Natural killer cell (primary cell): Measurements from ENCODE around the gene R3HDM2. TPM values are rescaled to one million over a fixed set of nuclear protein-coding genes. Genes with fewer than 3 reads are reported as not detected.

ENCODE experiments used
- ATAC-seq, 3 donors: fragments of 150-1000 bp in 2 of 3; fragments of 200-7000 bp in 1 of 3; cut with Tn5 transposase; 1 replicate in 1 of 3; 2 replicates in 2 of 3; pipeline ENCODE4 v1.10.0; 2021; ENCODE audit warnings: mild to moderate bottlenecking in 2 of 3, moderate library complexity in 2 of 3
- DNase-seq, 2 donors: peaks; one replicate each; pipeline versions ENCODE4 v3.0.0 to v3.0.0-alpha.2; 2013 to 2021; ENCODE audit warnings: mixed read lengths in 1 of 2
- H3K27ac ChIP-seq: one replicate; pipeline ENCODE4 v1.5.1; 2013; ENCODE audit warnings: mild to moderate bottlenecking, low read length
- H3K27me3 ChIP-seq: one replicate; pipeline ENCODE4 v1.6.1; 2013; ENCODE audit warnings: low read length; ENCODE audit not compliant: control insufficient read depth, insufficient read depth
- H3K36me3 ChIP-seq: one replicate; pipeline ENCODE4 v1.6.1; 2013; ENCODE audit warnings: low read length; ENCODE audit not compliant: control insufficient read depth, insufficient read depth
- H3K4me1 ChIP-seq: one replicate; pipeline ENCODE4 v1.6.1; 2013; ENCODE audit warnings: low read length; ENCODE audit not compliant: control insufficient read depth, insufficient read depth
- H3K4me3 ChIP-seq: one replicate; pipeline ENCODE4 v1.5.1; 2013; ENCODE audit warnings: low read length
- H3K9me3 ChIP-seq: one replicate; pipeline ENCODE4 v1.6.1; 2013; ENCODE audit warnings: low read length; ENCODE audit not compliant: control insufficient read depth, insufficient read depth
- H3K27ac Mint-ChIP-seq, 2 donors: one replicate each; pipeline ENCODE4 v1.8.0; 2022; ENCODE audit warnings: mild to moderate bottlenecking in 2 of 2, mixed read lengths in 2 of 2, moderate library complexity in 1 of 2
- H3K27me3 Mint-ChIP-seq, 2 donors: one replicate each; pipeline ENCODE4 v1.8.0; 2022; ENCODE audit warnings: low read depth in 2 of 2, mixed read lengths in 2 of 2
- H3K36me3 Mint-ChIP-seq: one replicate; pipeline ENCODE4 v1.8.0; 2022; ENCODE audit warnings: mixed read lengths
- H3K4me1 Mint-ChIP-seq, 2 donors: one replicate each; pipeline ENCODE4 v1.8.0; 2022; ENCODE audit warnings: mixed read lengths in 2 of 2
- H3K4me3 Mint-ChIP-seq: one replicate; pipeline ENCODE4 v1.8.0; 2022; ENCODE audit warnings: mild to moderate bottlenecking, moderate library complexity, mixed read lengths
- H3K9me3 Mint-ChIP-seq, 2 donors: one replicate each; pipeline ENCODE4 v1.8.0; 2022; ENCODE audit warnings: mixed read lengths in 2 of 2
- CTCF ChIP-seq: fragments of 200-600 bp; IDR thresholded peaks from one replicate; pipeline ENCODE4 v1.8.0; 2022; ENCODE audit warnings: antibody characterized with exemption
- WGBS: methylation state at CpG from one replicate; pipeline ENCODE4 v1.1.7; 2013; ENCODE audit warnings: missing lambda C conversion rate; ENCODE audit not compliant: insufficient coverage; 5-methylcytosine and 5-hydroxymethylcytosine counted together
- intact Hi-C: fragments of 100-400 bp; cut with micrococcal nuclease; formaldehyde crosslinking; loops from one replicate; pipeline ENCODE4 v1.14.2; 2022
- total RNA-seq, 4 donors: library from RNA; stranded (reverse); fragments of 120-200 nt in 1 of 4; gene quantifications; one replicate each; pipeline versions ENCODE4 v1.2.3 to v1.2.4, GENCODE V29; 2013 to 2022

Gene R3HDM2
- total RNA-seq, 3 donors from 2014 or later (not counting 1 experiment from before 2014, with no cell fraction given) = 110 to 124 (median 123) TPM

GRCh38 chr12:57454213-57454565, 23.3 kb upstream of the R3HDM2 start:
- ATAC-seq (no peak), DNase-seq (no peak)
- no peak overlapping the region for H3K4me3 ChIP-seq
- no peaks in the 10 kb centered on the region for H3K27me3 ChIP-seq
- H3K27ac ChIP-seq = no peak overlapping the region
- TF ChIP-seq CTCF = no peak
- Mint-ChIP-seq H3K27ac (no peak overlapping the region), H3K27me3 (no peaks in the 10 kb centered on the region), H3K9me3 (no peaks in the 10 kb centered on the region), H3K4me1 (peaks cover 10 to 17% of the 10 kb centered on the region in 2 donors), H3K4me3 (no peak overlapping the region), H3K36me3 (no peaks in the 10 kb centered on the region)
- intact Hi-C loops = no loop called here
- peaks cover 13% of the 10 kb centered on the region for H3K4me1 ChIP-seq
- WGBS = 100% methylated on average over 2 of the region's 2 CpGs
- H3K9me3 ChIP-seq = no peaks in the 10 kb centered on the region
- no peaks in the 10 kb centered on the region for H3K36me3 ChIP-seq

- H3K36me3 Mint-ChIP-seq = no peaks in the 10 kb centered on the region
- H3K27me3 Mint-ChIP-seq = no peaks in the 10 kb centered on the region
- H3K9me3 ChIP-seq = no peaks in the 10 kb centered on the region
- intact Hi-C loops = loop anchor here (1.0 kb wide), 2 partner anchors 146 to 190 kb away; no protein-coding TSS in a partner anchor
- peaks cover 5% of the 10 kb centered on the region for H3K4me1 ChIP-seq
- no peaks in the 10 kb centered on the region for H3K36me3 ChIP-seq
- ATAC-seq (peak; percentile 75 to 86 (median 84)), DNase-seq (peak; percentile 53 to 68)
- peaks cover 5 to 10% of the 10 kb centered on the region in 2 donors for H3K4me1 Mint-ChIP-seq
- no peak overlapping the region for H3K4me3 ChIP-seq
- H3K9me3 Mint-ChIP-seq = no peaks in the 10 kb centered on the region
- no peak overlapping the region for H3K27ac Mint-ChIP-seq
- no peak overlapping the region for H3K27ac ChIP-seq
- TF ChIP-seq CTCF = peak; percentile 70
- 44% methylated on average over 6 of the region's 7 CpGs for WGBS
- H3K4me3 Mint-ChIP-seq = no peak overlapping the region
- no peaks in the 10 kb centered on the region for H3K27me3 ChIP-seq
These were observed 22.2 kb upstream of the R3HDM2 start for GRCh38 chr12:57452937-57453509.

GRCh38 chr12:57452181-57452936, 21.5 kb upstream of the R3HDM2 start:
- no peak overlapping the region for H3K27ac Mint-ChIP-seq
- TF ChIP-seq CTCF = no peak

More at GRCh38 chr12:57452181-57452936, 21.5 kb upstream of the R3HDM2 start:
- Histone ChIP-seq H3K27ac (no peak overlapping the region), H3K9me3 (no peaks in the 10 kb centered on the region), H3K4me3 (no peak overlapping the region), H3K4me1 (peaks cover 5% of the 10 kb centered on the region), H3K27me3 (no peaks in the 10 kb centered on the region), H3K36me3 (no peaks in the 10 kb centered on the region)
- WGBS = 48% methylated on average over 5 of the region's 9 CpGs
- Mint-ChIP-seq H3K36me3 (no peaks in the 10 kb centered on the region), H3K27me3 (no peaks in the 10 kb centered on the region), H3K9me3 (no peaks in the 10 kb centered on the region), H3K4me3 (no peak overlapping the region), H3K4me1 (peaks cover 5 to 10% of the 10 kb centered on the region in 2 donors)
- ATAC-seq (peak in 1 of 3 donors; percentile 13), DNase-seq (peak in 1 of 2 donors; percentile 4)
- intact Hi-C loops = no loop called here
